ENCODE results near the gene DESI1. TPM values are rescaled to one million over a fixed set of nuclear protein-coding genes. Genes with fewer than 3 reads are reported as not detected.

Gene DESI1
- total RNA-seq, 6 experiments from 2014 or later = 34.8 to 49.5 (median 40.9) TPM

- Histone ChIP-seq H3K27ac (peak overlapping the region in 2 of 3 donors; percentile 73 to 80), H3K4me1 (peaks cover 0 to 16% (median 7%) of the 10 kb centered on the region in 4 donors), H3K36me3 (peaks cover 0 to 18% (median 8%) of the 10 kb centered on the region in 4 donors), H3K4me3 (peak overlapping the region in 2 of 3 donors; percentile 19 to 28), H3K27me3 (no peaks in the 10 kb centered on the region), H3K9me3 (no peaks in the 10 kb centered on the region)
- DNase-seq (no peak), ATAC-seq (no peak)
- WGBS (ENCODE audit: insufficient coverage, low coverage, low lambda C conversion rate, missing lambda C conversion rate) = 58% methylated on average over 5 of the region's 7 CpGs
- TF ChIP-seq CTCF (IDR thresholded peaks at IDR 0.05) (no peak), POLR2A (IDR thresholded peaks at IDR 0.05) (no peak)
- intact Hi-C loops (cut with DNase I) = no loop called here
Observed at GRCh38 chr22:41587347-41587723, 33.5 kb downstream of the DESI1 start.

GRCh38 chr22:41585898-41586297 lies 34.9 kb downstream of the DESI1 start:
- no peak overlapping the region for H3K4me3 ChIP-seq
- ATAC-seq = no peak
- TF ChIP-seq CTCF (IDR thresholded peaks at IDR 0.05) = no peak
- no peak for TF ChIP-seq POLR2A (IDR thresholded peaks at IDR 0.05)
- H3K27me3 ChIP-seq = no peaks in the 10 kb centered on the region
- peaks cover 0 to 16% (median 7%) of the 10 kb centered on the region in 4 donors for H3K4me1 ChIP-seq
- no peak for DNase-seq
- WGBS (ENCODE audit: insufficient coverage, low coverage, low lambda C conversion rate, missing lambda C conversion rate) = 98% methylated on average over 6 of the region's 7 CpGs
- intact Hi-C loops (cut with DNase I) = no loop called here
- no peaks in the 10 kb centered on the region for H3K9me3 ChIP-seq
- no peak overlapping the region for H3K27ac ChIP-seq
- peaks cover 0 to 27% (median 8%) of the 10 kb centered on the region in 4 donors for H3K36me3 ChIP-seq

GRCh38 chr22:41584881-41585280 lies 36.0 kb downstream of the DESI1 start:
- H3K36me3 ChIP-seq = peaks cover 0 to 34% (median 8%) of the 10 kb centered on the region in 4 donors
- DNase-seq = no peak
- no peak overlapping the region for H3K27ac ChIP-seq
- H3K4me3 ChIP-seq = no peak overlapping the region
- TF ChIP-seq POLR2A (IDR thresholded peaks at IDR 0.05) (no peak), CTCF (IDR thresholded peaks at IDR 0.05) (no peak)
- no peak for ATAC-seq
- peaks cover 0 to 16% (median 7%) of the 10 kb centered on the region in 4 donors for H3K4me1 ChIP-seq
- 93% methylated on average over 5 of the region's 6 CpGs for WGBS (ENCODE audit: insufficient coverage, low coverage, low lambda C conversion rate, missing lambda C conversion rate)
- H3K9me3 ChIP-seq = no peaks in the 10 kb centered on the region
- no peaks in the 10 kb centered on the region for H3K27me3 ChIP-seq
- intact Hi-C loops (cut with DNase I) = no loop called here

GRCh38 chr22:41582694-41583093 lies 38.1 kb downstream of the DESI1 start:
- WGBS (ENCODE audit: insufficient coverage, low coverage, low lambda C conversion rate, missing lambda C conversion rate) = 85% methylated on average over 7 of the region's 8 CpGs
- Histone ChIP-seq H3K36me3 (peaks cover 0 to 46% (median 12%) of the 10 kb centered on the region in 4 donors), H3K4me1 (peaks cover 0 to 6% (median 2%) of the 10 kb centered on the region in 4 donors), H3K9me3 (no peaks in the 10 kb centered on the region), H3K27me3 (no peaks in the 10 kb centered on the region), H3K4me3 (no peak overlapping the region), H3K27ac (no peak overlapping the region)
- TF ChIP-seq CTCF (IDR thresholded peaks at IDR 0.05) (no peak), POLR2A (IDR thresholded peaks at IDR 0.05) (no peak)
- intact Hi-C loops (cut with DNase I) = no loop called here
- ATAC-seq (no peak), DNase-seq (no peak)

GRCh38 chr22:41579997-41580355 lies 40.9 kb downstream of the DESI1 start:
- Histone ChIP-seq H3K4me3 (no peak overlapping the region), H3K27me3 (no peaks in the 10 kb centered on the region), H3K27ac (no peak overlapping the region), H3K4me1 (no peaks in the 10 kb centered on the region), H3K9me3 (no peaks in the 10 kb centered on the region), H3K36me3 (peaks cover 0 to 51% (median 16%) of the 10 kb centered on the region in 4 donors)
- ATAC-seq (no peak), DNase-seq (no peak)
- TF ChIP-seq POLR2A (IDR thresholded peaks at IDR 0.05) (no peak), CTCF (IDR thresholded peaks at IDR 0.05) (no peak)
- WGBS (ENCODE audit: insufficient coverage, low coverage, low lambda C conversion rate, missing lambda C conversion rate) = no CpG with 5 or more reads among the region's 6 CpGs
- intact Hi-C loops (cut with DNase I) = no loop called here
